Nephron (organoid): ENCODE results near the gene MUC6.

Experiments
- H3K27ac Mint-ChIP-seq, 3 experiments: 2 replicates each; pipeline ENCODE4 v1.8.0; 2020; ENCODE audit warnings: mixed read lengths in 3 of 3, mild to moderate bottlenecking in 2 of 3, moderate library complexity in 1 of 3
- H3K27me3 Mint-ChIP-seq: 2 replicates; pipeline ENCODE4 v1.8.0; 2021; ENCODE audit warnings: low read depth, mild to moderate bottlenecking, moderate library complexity, mixed read lengths
- H3K36me3 Mint-ChIP-seq: 2 replicates; pipeline ENCODE4 v1.8.0; 2020; ENCODE audit warnings: low read depth, mixed read lengths
- H3K4me1 Mint-ChIP-seq: 2 replicates; pipeline ENCODE4 v1.8.0; 2020; ENCODE audit warnings: mixed read lengths
- H3K4me3 Mint-ChIP-seq, 3 experiments: 2 replicates each; pipeline ENCODE4 v1.8.0; 2020; ENCODE audit warnings: mild to moderate bottlenecking in 3 of 3, mixed read lengths in 3 of 3, moderate library complexity in 2 of 3
- H3K9me3 Mint-ChIP-seq: 2 replicates; pipeline ENCODE4 v1.8.0; 2020; ENCODE audit warnings: mixed read lengths
- CTCF ChIP-seq, 3 experiments: fragments of 200-600 bp; sonication (generic); IDR thresholded peaks; one replicate each; pipeline ENCODE4 v1.5.0; 2021; ENCODE audit warnings: antibody characterized with exemption in 3 of 3; ENCODE audit not compliant: unreplicated experiment in 3 of 3

Gene MUC6

GRCh38 chr11:1003159-1003558, 33.4 kb downstream of the MUC6 start:
- no peak for TF ChIP-seq CTCF (IDR thresholded peaks at IDR 0.05; ENCODE audit: unreplicated experiment in 3 of 3)
- no peaks in the 10 kb centered on the region for H3K27me3 Mint-ChIP-seq
- no peak overlapping the region for H3K4me3 Mint-ChIP-seq
- no peaks in the 10 kb centered on the region for H3K9me3 Mint-ChIP-seq
- H3K36me3 Mint-ChIP-seq = peaks cover 50% of the 10 kb centered on the region
- H3K27ac Mint-ChIP-seq = peak overlapping the region in 1 of 3 experiments; percentile 69
- peaks cover 38% of the 10 kb centered on the region for H3K4me1 Mint-ChIP-seq

DNA sequence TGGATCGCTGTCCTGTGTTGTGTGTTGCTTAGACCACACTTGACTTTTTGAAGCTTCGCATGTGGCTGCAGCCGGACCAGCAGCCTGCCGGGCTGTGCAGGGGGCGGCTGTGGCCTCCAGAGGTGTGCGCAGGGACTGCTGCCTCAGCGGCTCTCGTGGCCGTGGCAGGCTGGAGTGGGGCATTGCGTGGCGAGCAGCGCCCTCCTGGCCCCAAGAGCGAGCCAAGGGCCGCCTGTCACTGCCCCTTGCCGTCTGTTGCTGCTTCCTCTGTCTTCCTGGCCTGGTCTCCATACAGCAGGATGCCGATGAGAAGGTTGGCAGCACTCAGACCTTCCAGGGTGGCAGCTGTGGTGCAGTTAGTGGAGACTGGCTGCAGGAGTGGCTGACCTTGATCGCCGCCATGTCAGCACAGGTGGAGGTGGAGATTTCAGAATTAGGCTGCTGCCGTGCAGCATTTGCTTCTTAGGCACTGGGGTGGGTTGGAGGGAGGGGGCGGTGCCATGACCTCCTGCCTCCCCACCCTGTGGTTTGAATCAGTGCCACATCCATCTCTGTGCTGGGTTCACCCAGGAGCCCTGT, 34.0 kb downstream of the MUC6 start:
- TF ChIP-seq CTCF (IDR thresholded peaks at IDR 0.05; ENCODE audit: unreplicated experiment in 3 of 3) = no peak
- Mint-ChIP-seq H3K27me3 (no peaks in the 10 kb centered on the region), H3K27ac (no peak overlapping the region), H3K4me3 (no peak overlapping the region), H3K9me3 (no peaks in the 10 kb centered on the region), H3K36me3 (peaks cover 50% of the 10 kb centered on the region), H3K4me1 (peaks cover 38% of the 10 kb centered on the region)

GRCh38 chr11:1001617-1002405, 34.7 kb downstream of the MUC6 start:
- Mint-ChIP-seq H3K9me3 (no peaks in the 10 kb centered on the region), H3K27ac (peak overlapping the region in 2 of 3 experiments; percentile 77 to 81), H3K4me1 (peaks cover 38% of the 10 kb centered on the region), H3K36me3 (peaks cover 48% of the 10 kb centered on the region), H3K4me3 (no peak overlapping the region), H3K27me3 (no peaks in the 10 kb centered on the region)
- TF ChIP-seq CTCF (IDR thresholded peaks at IDR 0.05; ENCODE audit: unreplicated experiment in 3 of 3) = no peak

GRCh38 chr11:1000357-1001278, 35.9 kb downstream of the MUC6 start:
- Mint-ChIP-seq H3K27ac (peak overlapping the region; percentile 24 to 81 (median 77)), H3K9me3 (no peaks in the 10 kb centered on the region), H3K36me3 (peaks cover 50% of the 10 kb centered on the region), H3K27me3 (no peaks in the 10 kb centered on the region), H3K4me3 (peak overlapping the region in 2 of 3 experiments; percentile 38 to 39), H3K4me1 (peaks cover 37% of the 10 kb centered on the region)
- no peak for TF ChIP-seq CTCF (IDR thresholded peaks at IDR 0.05; ENCODE audit: unreplicated experiment in 3 of 3)

DNA sequence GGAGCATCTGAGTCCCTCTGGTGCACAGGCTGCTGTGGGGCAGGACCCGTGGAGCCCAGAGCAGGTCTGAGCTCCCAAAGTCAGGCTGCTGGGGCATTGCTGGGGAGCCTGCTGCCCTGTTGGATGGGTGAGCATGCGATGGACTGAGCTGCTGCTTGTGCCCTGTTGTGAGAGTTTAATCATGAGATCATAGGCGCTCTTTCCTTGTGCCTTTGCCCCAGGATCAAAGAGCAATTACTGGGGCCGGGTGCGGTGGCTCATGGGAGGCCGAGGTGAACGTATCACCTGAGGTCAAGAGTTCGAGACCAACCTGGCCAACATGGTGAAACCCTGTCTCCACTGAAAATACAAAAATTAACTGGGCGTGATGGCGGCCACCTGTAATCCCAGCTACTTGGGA, 37.5 kb downstream of the MUC6 start:
- H3K27me3 Mint-ChIP-seq = no peaks in the 10 kb centered on the region
- H3K9me3 Mint-ChIP-seq = no peaks in the 10 kb centered on the region
- TF ChIP-seq CTCF (IDR thresholded peaks at IDR 0.05; ENCODE audit: unreplicated experiment in 3 of 3) = no peak
- peaks cover 44% of the 10 kb centered on the region for H3K36me3 Mint-ChIP-seq
- H3K4me3 Mint-ChIP-seq = no peak overlapping the region
- no peak overlapping the region for H3K27ac Mint-ChIP-seq
- peaks cover 36% of the 10 kb centered on the region for H3K4me1 Mint-ChIP-seq
